Limb (tissue), 2 donors: ENCODE data around the gene ANKDD1A.
A peak's percentile ranks its signal among the peaks of the same experiment; 100 is the strongest.

Experiments
- DNase-seq, 2 donors: peaks; one replicate each; pipeline ENCODE4 v3.0.0-alpha.2; 2016; ENCODE audit errors: extremely low spot score in 2 of 2

Gene ANKDD1A

DNA sequence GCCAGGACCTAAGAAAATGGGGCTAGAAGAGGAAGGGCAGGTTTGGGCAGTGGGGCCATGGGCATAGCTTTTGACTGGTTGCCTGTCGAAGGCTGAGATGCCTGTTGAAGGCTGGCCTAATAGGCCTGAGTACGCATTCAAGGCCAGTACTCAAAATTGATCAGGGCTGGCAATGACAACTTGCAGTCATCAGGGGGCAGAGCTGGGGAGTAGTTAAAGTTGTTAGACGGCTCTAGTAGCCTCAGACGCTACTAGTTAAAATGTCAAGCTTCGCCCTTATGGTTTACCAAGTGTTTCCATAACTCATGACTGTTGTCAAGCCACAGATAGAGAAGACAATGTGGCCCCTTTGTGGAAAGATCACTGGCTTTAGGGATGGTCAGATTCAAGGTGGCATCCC, 49.3 kb downstream of the ANKDD1A start:
- DNase-seq = no peak

DNA sequence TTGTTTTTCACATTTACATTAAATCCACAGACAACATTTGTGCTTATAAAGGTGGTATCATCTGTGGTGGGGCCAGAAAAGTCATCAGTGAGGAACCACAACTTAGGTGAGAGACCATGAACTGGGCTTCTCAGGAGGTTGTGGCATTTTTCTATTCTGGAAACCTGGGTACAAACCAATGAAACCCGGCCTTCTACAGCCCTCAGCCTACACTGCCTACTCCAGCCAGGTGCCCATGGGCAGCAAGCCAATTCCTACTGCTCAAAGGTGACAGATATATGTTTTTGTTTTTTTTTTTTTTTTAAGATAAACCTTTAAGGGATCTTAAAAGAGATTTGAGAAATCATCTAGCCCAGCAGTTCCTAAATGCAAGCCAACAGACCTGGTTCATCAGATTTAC, 57.7 kb downstream of the ANKDD1A start:
- DNase-seq = no peak

DNA sequence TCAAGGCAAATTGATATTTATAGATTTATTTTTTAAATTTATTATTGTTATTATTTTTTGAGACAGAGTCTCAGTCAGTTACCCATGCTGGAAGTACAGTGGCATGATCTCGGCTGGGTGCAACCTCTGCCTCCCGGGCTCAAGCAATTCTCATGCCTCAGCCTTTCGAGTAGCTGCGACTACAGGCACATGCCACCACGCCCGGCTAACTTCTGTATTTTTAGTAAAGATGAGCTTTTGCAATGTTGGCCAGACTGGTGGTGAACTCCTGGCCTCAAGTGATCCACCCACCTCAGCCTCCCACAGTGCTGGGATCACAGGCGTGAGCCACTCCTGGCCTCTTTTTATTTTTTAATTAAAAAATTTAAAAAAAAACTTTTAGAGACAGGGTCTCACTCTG, 59.0 kb downstream of the ANKDD1A start:
- no peak for DNase-seq

DNA sequence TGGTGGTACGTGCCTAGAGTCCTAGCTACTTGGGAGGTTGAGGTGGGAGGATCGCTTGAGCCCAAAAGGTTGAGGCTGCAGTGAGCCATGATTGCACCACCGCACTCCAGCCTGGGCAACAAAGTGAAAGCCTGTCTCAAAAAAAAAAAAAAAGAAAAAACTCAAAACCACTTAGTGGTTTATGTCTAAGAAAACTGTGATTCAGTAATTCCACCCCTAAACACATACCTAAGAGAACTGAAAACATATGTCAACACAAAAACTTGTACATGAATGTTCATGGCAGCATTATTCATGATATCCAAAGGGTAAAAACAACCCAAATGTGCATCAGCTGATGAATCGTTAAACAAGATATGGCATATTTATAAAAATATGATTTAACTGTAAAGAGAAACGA, 63.7 kb downstream of the ANKDD1A start:
- no peak for DNase-seq

DNA sequence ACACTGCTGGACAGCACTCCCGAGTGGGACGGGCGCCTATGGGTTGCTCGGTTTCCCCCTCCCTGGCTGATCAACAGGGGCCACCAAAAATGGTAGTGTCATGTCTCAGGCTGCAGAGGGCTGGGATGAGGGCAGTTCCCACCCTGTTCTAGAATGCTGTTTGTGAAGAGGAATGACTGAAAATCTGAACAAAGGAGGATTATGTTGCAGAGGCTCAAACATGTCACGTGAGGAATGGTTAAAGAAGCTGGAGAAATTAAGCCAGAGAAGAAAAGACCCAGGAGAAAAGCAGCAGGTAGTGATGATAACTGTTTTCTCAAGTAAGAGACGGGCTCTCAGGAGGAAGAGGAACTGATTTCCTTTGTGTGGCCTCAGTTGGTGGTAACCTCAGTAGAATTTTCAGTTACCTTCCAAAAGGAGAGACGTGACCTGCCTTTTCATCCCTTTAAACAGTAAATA, 67.6 kb downstream of the ANKDD1A start:
- no peak for DNase-seq

DNA sequence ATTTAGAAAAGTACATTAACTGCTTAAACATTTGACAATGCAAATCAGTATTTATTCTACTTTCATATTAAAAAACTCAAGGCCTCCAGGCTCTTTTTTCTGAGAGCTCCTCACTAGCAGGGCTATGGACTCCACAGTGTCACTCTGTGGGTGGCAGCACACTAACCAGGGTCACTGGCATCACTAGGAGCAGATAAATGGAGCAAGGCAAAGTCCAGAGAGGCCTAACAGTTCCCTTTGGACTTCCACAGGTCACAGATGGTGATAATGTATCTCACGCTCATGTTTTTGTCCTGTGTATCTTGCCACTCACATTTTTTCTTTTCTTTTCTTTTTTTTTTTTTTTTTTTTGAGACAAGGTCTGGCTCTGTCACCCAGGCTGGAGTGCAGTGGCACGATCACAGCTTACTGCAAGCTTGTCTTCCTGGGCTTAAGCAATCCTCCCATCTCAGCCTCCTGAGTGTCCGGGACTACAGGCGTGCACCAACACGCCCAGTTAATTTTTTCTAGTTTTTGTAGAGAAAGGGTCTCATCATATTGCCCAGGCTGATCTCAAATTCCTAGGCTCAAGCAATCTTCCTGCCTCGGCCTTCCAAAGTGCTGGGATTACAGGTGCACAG, 70.2 kb downstream of the ANKDD1A start:
- no peak for DNase-seq

DNA sequence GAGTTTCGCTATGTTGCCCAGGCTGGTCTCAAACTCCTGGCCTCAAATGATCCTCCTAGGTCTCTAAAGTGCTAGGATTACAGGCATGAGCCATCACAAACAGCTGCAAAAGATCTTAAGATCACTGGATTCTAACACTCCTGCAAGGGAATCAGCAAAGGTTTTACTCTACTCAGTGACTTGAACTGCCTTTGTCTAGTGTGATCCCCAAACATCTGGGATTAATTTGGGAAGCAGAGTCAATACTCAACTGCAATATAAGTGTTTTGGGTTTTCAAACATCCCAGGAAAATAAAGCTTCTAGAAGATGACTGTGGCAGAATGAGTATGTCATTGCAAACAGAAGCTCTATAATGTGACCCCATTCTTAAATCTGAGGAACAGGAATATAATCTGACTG, 70.8 kb downstream of the ANKDD1A start:
- DNase-seq = no peak

DNA sequence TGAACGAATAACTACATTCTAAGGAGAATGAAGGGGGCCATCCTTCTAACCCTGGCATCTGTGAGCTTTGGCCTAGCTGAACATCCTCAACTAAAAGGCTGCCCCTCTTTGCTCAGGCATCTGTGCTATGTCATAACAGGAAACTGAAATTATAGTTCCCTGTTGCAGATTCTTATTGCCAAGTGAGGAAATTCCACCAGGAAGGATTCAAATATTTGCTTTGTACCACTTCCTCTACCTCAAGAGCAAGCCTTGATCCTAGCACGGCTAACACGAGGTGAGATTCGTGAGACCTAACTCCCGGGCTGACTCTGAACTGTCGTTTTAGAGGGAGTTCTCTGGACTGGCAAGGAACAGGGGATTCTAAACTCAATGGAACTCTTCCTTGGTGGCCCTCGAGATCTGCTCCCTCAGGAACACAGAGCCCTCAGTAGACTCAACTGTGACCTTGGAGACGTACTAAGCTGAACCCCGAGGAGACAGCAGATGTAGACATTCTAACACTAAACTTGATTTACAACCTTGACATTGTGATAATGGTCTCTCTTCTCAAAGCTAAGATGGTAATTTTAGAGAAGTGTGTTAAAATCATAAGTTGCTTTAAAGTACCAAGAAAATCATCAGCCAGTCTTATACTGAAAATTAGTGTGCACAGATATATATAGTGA, 73.8 kb downstream of the ANKDD1A start:
- no peak for DNase-seq

DNA sequence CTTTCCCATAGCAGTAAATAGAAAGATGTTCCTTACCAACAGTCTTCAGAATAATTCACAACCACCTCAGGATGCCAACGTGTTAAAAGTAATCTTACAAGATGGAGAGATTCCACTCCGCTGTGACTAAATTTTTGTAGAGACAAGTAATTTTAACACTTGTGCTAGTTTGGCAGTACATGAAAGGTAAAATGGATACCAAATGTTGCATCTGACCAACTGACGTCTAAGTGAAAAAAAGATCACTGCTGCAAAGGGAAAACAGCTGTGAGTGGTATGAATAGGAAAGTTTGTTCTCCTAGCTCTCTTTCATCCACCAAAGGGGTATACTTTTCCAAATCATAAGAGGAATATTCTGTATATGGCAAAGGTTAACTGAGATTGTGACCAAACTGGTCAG, 75.4 kb downstream of the ANKDD1A start:
- DNase-seq = no peak

DNA sequence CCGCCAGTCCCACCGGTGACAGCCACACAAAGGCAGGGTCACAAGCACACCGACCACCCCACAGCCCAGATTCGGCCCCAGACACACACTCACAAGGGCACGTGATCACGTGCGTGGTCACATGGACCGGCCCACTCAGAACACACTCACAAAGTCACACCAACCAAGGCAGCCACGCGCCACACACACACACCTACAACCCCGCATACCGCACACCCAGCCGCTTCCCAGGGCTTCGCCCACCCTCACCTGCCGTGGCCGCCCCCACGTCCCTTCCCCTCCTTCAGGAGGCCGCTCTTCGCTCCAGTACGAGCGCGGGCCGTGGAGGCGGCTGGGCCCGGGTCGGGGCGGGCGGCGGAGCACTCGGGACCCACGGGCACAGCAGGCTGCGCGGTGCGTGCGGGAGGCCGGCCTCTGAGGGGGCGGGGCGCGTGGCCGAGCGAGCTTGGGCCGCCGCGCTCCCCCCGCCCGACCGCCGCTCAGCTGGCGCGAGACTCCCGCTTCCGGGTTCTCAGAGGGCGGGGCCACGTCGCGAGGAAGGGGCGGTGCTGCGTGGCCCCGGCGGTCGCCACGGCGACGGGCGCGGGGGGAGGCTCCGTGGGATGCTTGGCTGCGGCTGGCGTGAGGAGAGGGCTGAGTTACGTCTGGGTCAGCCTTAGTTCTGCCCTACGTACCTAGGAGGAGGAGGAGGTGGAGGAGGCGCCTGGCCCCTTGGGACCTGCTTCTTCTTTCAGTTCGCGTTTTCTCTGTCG, 77.9 kb downstream of the ANKDD1A start, which contains the start of gene SPG21:
Gene SPG21 (minus strand): TSS at position 499 of the 752 bp plus-strand sequence. CDS start 6,345 bp downstream, outside the sequence.
- DNase-seq = peak; percentile 90 to 97

DNA sequence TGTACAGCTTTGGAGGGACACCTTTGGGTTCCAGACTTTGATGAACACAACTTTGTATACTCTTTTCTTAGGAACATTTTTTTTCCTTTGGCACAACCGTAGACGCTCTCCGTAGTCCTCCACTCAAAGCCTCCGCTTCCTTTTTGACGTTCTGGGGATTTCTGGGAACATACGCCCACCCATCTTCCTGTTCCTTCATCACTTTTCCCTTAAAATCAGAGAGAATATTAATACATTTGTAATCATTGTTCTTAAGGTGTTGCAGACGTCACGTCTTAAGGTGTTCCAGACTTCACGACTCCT, 78.4 kb downstream of the ANKDD1A start:
- no peak for DNase-seq

DNA sequence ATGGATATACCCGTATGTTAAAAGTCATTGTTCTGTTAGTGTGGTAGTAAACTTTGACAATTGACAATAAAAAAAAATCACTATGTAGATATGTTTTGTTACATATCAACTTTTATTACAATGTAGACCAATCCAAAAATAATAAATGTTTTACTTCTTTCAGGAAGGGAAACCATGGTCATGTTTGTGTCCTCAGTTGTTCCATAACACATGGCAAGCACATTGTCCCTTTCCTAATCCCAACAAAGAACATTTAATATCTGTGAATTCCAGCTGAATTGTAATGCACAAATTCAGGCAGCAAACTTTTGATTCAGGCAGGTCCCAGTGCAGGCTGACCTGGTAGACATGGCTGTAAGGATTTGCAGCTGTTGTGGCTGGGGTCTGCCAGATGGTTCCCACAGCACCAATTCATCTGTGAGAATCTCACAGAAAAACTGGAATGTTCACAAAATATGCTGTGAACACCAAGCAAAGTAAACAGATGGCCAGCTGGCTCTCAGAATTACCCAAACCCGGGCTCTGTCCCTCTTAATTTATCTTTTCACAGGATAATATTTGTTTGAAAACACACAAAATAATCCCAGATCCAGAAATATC, 79.9 kb downstream of the ANKDD1A start:
- peak; percentile 54 to 74 for DNase-seq

DNA sequence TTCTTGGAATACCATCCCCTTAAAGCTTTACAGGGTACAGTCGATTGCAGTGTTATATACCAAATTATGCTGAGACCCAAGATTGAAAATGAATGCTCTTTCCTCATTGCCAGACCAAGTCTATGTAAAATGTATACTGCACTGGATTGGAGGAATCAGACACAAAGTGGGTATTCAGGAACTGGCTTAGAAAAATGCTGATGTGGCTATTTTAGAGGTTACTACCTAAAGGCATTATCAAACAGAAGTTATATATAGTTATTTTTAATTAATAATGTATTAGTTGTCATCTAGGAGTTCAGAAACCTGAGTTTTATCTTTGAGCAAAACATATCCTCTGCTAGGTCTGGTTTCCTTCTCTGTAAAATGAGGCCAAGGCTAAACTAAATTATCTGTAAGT, 81.6 kb downstream of the ANKDD1A start:
- DNase-seq = no peak

DNA sequence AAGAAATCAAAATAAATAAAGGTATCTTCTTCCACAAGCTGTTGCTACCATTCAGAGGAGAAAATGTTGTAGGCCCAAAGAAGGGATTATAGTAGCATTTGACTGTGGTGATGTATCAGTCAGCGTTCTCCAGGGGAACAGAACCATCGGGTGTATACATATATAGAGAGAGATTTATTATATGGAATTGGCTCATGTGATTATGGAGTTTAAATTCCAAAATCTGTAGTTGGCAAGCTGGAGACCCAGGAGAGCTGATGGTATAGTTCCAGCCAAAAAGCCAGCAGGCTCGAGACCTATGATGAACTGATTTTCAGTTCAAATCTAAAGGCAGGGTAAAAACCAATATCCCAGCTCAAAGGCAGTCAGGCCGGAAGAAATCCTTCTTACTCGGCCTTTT, 85.4 kb downstream of the ANKDD1A start:
- no peak for DNase-seq

DNA sequence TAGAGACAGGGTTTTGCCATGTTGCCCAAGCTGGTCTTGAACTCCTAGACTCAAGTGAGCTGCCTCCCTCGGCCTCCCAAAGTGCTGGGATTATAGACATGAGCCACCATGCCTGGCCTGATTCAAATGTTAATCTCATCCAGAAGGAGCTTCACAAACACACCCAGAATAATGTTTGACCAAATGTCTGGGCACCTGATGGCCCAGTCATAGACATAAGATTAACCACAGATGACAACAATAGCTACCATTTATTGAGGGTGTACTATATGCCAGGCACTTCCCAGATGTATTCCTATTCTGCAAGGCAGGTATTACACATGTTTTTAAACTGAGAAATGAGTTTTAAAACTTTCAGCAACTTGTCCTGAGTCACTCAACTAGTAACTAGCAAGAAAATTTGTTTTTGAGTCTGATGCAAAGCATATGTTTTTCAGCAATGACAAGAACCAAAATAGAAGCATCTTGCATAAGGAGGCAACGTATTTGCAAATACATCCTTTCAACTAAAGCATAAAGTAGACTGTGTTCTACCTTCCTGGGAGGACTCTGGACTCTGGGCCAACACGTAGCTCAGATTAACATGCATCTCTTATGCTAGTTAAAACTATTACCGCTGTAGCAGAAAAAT, 86.2 kb downstream of the ANKDD1A start:
- no peak for DNase-seq

DNA sequence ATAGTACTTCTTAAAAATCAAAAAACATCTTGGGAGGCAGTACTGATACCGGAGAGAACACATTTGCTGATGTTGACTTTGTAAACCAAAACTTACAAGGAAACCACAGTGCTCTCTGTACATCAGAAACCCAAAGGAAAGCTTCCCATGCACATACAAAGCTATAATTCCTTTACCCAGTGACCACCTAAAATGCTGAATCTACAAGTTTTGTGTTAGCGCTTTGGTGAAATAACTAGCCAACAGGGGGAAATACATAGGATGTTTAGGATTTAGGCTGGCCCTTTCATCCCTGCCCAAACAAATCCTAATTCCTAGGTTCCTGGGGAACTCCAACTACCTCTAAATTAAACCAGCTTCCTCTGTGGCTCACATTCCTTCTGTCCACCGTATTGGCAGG, 93.3 kb downstream of the ANKDD1A start:
- no peak for DNase-seq

DNA sequence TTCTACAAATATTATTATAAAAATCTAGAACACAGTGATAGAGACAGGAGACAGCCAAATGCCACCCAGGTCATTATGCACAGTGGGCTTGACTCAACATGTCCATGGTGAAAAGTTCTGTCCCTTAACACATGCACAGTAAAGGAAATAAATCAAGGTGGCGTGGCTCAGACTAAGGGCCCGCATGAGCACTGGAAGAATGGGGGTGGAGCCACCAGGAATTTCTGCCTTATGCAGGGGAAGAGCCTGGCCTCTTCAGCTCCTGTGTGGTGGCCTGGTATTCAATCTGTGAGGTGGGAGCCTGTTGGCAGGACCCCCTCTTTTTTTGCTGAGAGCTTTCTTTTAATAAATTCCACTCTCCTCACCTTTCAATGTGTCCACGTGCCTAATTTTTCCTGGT, 95.2 kb downstream of the ANKDD1A start:
- DNase-seq = no peak
